Astrocyte of the cerebellum (primary cell): Measurements from ENCODE around the gene SLC16A9.
"Not testable (repeated sequence)": the region's sequence is repeated elsewhere in the genome, so short reads cannot be mapped to it uniquely, and the experiment has no call there.

Source experiments
- DNase-seq: peaks from one replicate; pipeline ENCODE4 v3.0.0-alpha.2; 2011; ENCODE audit warnings: low read depth
- H3K4me3 ChIP-seq: 2 replicates; pipeline ENCODE4 v1.5.1; 2011; ENCODE audit warnings: mild to moderate bottlenecking, low read depth, low read length, moderate library complexity
- in situ Hi-C: cut with HindIII; loops from 2 replicates; pipeline ENCODE4 v1.10.0; 2017; ENCODE audit warnings: low sequenced_read_pairs
- TF ChIP-seq, protein P1 (sequence below): IDR thresholded peaks from 2 replicates; pipeline ENCODE4 v1.5.1; 2012; ENCODE audit warnings: low read length, low read depth, moderate library complexity, mild to moderate bottlenecking; ENCODE audit errors: missing control alignments

SLC16A9 gene

DNA sequence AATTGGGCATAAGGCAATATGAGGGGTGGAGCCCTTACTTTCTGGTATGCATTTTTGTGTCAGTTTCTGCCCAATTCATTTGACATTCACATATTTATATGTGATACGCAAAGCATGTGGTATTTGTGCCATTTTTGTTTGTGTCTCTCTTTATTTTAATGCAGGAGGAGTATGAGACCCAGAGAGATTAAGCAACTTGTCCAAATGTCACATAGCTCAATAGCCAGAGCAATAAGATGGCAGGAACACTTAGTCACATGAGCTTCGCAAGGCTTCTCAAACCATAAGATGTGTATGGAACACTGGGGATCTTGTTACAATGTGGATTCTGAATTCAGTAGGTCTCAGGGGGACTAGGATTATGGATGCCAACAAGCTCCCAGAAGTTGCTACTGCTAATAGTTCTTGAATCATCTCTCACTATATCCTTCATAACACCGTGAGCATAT is 24.4 kb upstream of the SLC16A9 start:
- H3K4me3 ChIP-seq, result no peak overlapping the region
- in situ Hi-C loops, result no loop called here
- no peak for DNase-seq

DNA sequence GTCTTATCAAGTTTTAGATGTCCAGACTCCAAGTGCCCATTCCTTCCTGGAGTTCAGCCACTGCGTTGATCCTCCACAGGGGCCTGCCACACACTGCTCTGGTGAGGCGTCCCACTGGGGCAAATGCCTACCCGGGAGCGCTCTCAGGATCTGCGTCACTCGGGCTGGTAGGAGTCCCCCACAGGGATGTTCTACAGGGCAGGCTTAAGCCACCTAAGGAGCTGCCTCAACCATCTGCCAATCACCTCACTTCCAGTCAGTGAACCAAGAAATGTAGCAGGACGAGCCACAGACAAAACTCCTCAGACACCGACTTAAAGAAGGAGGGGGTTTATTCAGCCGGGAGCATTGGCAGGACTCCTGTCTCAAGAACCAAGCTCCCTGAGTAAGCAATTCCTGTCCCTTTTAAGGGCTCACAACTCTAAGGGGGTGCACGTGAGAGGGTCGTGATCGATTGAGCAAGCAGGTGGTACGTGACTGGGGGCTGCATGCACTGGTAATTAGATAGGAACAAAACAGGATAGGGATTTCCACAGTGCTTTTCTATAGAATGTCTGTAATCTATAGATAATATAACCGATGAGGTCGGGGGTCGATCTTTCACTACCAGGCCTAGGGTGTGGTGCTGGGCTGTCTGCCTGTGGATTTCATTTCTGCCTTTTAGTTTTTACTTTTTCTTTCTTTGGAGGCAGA is 23.8 kb upstream of the SLC16A9 start:
- in situ Hi-C loops, DNase-seq, H3K4me3 ChIP-seq: not testable (repeated sequence)

More for the DNA sequence above, 24.4 kb upstream of the SLC16A9 start:
- TF ChIP-seq, protein P1, sequence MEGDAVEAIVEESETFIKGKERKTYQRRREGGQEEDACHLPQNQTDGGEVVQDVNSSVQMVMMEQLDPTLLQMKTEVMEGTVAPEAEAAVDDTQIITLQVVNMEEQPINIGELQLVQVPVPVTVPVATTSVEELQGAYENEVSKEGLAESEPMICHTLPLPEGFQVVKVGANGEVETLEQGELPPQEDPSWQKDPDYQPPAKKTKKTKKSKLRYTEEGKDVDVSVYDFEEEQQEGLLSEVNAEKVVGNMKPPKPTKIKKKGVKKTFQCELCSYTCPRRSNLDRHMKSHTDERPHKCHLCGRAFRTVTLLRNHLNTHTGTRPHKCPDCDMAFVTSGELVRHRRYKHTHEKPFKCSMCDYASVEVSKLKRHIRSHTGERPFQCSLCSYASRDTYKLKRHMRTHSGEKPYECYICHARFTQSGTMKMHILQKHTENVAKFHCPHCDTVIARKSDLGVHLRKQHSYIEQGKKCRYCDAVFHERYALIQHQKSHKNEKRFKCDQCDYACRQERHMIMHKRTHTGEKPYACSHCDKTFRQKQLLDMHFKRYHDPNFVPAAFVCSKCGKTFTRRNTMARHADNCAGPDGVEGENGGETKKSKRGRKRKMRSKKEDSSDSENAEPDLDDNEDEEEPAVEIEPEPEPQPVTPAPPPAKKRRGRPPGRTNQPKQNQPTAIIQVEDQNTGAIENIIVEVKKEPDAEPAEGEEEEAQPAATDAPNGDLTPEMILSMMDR, result no peak

DNA sequence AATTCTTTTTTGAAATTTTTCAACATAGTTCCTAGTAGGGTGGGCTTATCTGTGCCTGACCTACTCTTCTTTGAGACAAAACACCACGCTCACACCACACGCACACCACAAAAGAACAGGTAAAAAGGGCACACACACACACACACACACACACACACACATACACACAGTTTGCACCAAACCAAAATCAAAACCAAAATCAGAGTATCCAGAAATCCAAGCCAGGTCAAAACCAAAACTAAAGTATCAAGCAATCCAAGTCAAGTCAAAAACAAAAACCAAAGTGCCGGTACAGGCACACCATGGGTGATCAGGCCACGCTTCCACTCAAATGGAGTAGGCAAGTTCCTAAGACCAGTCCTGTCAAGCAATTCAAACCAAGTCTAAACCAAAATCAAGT is 23.2 kb upstream of the SLC16A9 start:
- H3K4me3 ChIP-seq, DNase-seq, in situ Hi-C loops: not testable (repeated sequence)

DNA sequence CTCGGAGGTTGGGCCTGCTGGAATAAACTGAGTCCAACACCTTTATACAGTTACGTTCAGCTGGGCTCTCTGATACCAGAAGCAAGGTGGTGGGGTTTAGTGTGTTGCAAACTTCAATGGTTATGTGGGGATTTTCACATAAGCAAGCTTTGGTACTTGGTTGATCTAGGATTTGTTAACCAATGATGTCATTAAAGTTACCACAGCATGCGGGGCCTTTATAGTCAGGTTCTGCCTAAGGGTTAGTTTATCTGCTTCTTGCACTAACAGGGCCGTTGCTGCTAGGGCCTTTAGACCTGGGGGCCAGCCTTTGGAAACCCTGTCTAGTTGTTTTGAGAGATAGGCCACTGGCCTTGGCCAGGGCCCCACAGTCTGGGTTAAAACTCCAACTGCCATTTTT is 19.5 kb upstream of the SLC16A9 start:
- DNase-seq, in situ Hi-C loops, H3K4me3 ChIP-seq: not testable (repeated sequence)

DNA sequence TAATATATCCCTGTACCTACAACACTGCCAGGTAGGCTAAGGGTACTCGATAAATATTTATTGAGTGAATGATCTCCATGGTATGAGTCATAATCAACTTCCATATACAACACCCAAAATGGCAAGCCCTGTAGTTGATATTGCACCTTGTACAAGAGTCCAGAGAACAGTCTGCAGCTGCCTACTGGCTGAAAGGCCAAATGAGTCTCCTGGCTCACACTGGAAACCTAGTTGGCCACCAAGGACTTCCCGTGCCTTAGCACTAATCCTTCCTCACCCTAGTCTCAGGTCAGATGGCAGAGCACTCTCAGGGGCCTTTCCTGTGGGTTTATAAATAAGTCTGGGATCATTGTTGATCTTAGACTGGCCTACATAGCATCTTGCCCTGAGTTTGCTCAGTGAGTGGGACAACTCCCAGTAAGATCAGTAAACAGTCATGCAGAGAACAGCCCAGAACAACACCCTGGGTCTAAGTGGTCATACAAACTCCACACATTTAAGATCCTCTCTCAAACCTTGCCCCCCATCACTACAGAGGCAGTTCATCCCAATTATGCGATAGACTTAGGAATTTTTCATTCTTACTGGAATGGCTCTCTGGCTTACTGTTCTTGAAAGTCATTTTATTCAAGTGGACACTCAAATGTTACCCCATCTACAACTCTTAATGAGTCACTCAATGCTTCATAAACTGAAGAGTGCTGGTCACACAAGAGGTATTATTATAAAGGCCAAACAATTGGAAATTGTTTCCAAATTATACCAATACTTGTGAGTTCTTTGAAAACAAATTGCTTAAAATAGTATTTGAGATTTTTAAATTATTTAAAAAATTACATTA is 14.7 kb upstream of the SLC16A9 start:
- TF ChIP-seq, protein P1, result no peak
- no peak for DNase-seq
- in situ Hi-C loops, result no loop called here
- H3K4me3 ChIP-seq, result no peak overlapping the region

DNA sequence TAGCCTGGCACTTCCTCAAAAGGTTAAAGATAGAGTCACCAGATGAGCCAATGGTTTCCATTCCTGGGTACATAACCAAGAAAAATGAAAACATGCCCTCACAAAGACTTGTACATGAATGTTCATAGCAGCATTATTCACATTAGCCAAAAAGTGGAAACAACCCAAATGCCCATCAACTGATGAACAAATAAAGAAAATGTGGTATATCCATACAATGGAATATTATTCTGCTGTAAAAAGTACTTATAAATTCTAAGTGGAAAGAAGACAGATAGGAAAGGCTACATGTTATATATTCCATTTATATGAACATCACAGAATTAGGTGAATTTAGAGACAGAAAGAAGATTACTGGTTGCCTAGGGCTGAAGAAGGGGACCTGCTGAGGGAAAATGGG is 10.7 kb upstream of the SLC16A9 start:
- in situ Hi-C loops, result no loop called here
- H3K4me3 ChIP-seq, result no peak overlapping the region
- DNase-seq, result no peak
- TF ChIP-seq, protein P1, result no peak

DNA sequence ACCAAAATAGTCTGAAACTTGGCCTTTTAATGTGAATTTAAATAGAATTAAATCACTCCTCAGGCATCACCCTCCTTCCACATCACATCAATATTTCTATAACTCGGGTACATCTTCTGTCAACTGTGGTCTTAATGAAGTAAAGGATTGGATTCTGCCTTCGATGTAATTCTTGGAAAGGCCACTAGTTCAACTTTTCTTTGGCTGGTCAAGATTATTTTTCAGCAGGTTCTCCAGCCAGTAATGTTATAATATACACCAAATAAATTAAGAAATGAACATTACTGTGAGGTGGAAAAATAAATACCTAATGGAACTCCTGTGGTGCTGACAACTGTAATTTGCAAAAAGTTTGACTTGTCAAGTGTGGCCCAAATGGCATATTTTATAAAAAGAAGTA is 9.7 kb upstream of the SLC16A9 start:
- no peak for DNase-seq
- H3K4me3 ChIP-seq, result no peak overlapping the region
- TF ChIP-seq, protein P1, result peak; percentile 14
- in situ Hi-C loops, result no loop called here

DNA sequence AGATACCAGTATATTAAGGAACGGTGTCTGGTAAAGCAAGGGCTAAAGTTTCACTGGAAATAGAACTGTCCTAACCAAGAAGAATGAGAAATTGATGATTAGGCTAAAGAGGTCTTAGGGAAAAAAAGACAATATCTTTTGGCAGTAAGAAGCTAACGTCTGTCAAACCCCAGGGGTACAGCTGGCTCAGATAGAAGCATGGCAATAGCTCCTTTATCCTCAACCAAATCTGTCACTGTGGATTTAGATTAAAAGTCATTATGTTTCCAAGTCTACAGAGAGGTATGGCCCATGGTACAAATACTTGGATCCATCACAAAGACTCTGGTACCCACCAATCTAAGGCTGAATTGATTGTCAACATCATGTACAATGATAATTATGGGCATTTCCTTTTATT is 8.6 kb upstream of the SLC16A9 start:
- no peak overlapping the region for H3K4me3 ChIP-seq
- TF ChIP-seq, protein P1, result no peak
- in situ Hi-C loops, result no loop called here
- DNase-seq, result no peak
